DND-41 (cell line): Measurements from ENCODE around the gene CD200R1L.
A peak's percentile ranks its signal among the peaks of the same experiment; 100 is the strongest.

ENCODE experiments used
- ATAC-seq: fragments of 200-7000 bp; cut with Tn5 transposase; 3 replicates; pipeline ENCODE4 v1.9.1; 2021; ENCODE audit warnings: low read depth; ENCODE audit not compliant: insufficient read depth
- DNase-seq: peaks from one replicate; pipeline ENCODE4 v3.0.0-alpha.2; 2020
- H2AFZ ChIP-seq: 2 replicates; pipeline ENCODE4 v1.6.0; 2012; ENCODE audit warnings: low read depth, low read length
- H3K27ac ChIP-seq: 2 replicates; pipeline ENCODE4 v1.5.1; 2012; ENCODE audit warnings: low read length, inconsistent platforms
- H3K27me3 ChIP-seq: fragments of 200-600 bp; sonication (generic); 2 replicates; pipeline ENCODE4 v1.6.0; 2012; ENCODE audit warnings: low read length, mild to moderate bottlenecking, inconsistent platforms; ENCODE audit not compliant: insufficient read depth, poor library complexity
- H3K36me3 ChIP-seq: 2 replicates; pipeline ENCODE4 v1.5.1; 2012; ENCODE audit warnings: low read length, inconsistent platforms; ENCODE audit not compliant: insufficient read depth
- H3K4me1 ChIP-seq: 2 replicates; pipeline ENCODE4 v1.5.1; 2012; ENCODE audit warnings: mild to moderate bottlenecking, low read length; ENCODE audit not compliant: insufficient read depth
- H3K4me2 ChIP-seq: 2 replicates; pipeline ENCODE4 v1.6.0; 2012; ENCODE audit warnings: mild to moderate bottlenecking, moderate library complexity, low read length, inconsistent platforms; ENCODE audit not compliant: insufficient read depth
- H3K4me3 ChIP-seq, 2 experiments: fragments of 200-600 bp in 1 of 2; shearing (Covaris generic) in 1 of 2; 2 replicates each; pipeline ENCODE4 v1.5.1; 2012 to 2016; ENCODE audit warnings: inconsistent platforms in 2 of 2, low read length in 2 of 2, mild to moderate bottlenecking in 2 of 2, low read depth in 1 of 2, moderate library complexity in 1 of 2
- H3K79me2 ChIP-seq: 2 replicates; pipeline ENCODE4 v1.6.0; 2012; ENCODE audit warnings: low read length, inconsistent platforms; ENCODE audit not compliant: insufficient read depth
- H3K9ac ChIP-seq: 2 replicates; pipeline ENCODE4 v1.6.0; 2012; ENCODE audit warnings: low read depth, mild to moderate bottlenecking, inconsistent platforms, low read length, moderate library complexity
- H3K9me3 ChIP-seq: 2 replicates; pipeline ENCODE4 v1.5.1; 2012; ENCODE audit warnings: low read length, moderate library complexity, mild to moderate bottlenecking, inconsistent platforms; ENCODE audit not compliant: insufficient read depth, severe bottlenecking
- H4K20me1 ChIP-seq: 2 replicates; pipeline ENCODE4 v1.6.0; 2012; ENCODE audit warnings: low read length; ENCODE audit not compliant: insufficient read depth
- CTCF ChIP-seq: IDR thresholded peaks from 2 replicates; pipeline ENCODE4 v1.5.1; 2012; ENCODE audit warnings: borderline replicate concordance, low read length, moderate library complexity, mild to moderate bottlenecking; ENCODE audit not compliant: poor library complexity, severe bottlenecking; ENCODE audit errors: extremely low read depth
- EZH2 ChIP-seq: IDR thresholded peaks from 3 replicates; pipeline ENCODE4 v1.6.1; 2012; ENCODE audit warnings: borderline replicate concordance, low read depth, mild to moderate bottlenecking, moderate library complexity, low read length, inconsistent platforms; ENCODE audit not compliant: severe bottlenecking

The CD200R1L gene

GRCh38 chr3:112847692-112848091 is 1.0 kb upstream of the CD200R1L start:
- no peak overlapping the region for H3K9ac ChIP-seq
- no peaks in the 10 kb centered on the region for H3K9me3 ChIP-seq
- no peaks in the 10 kb centered on the region for H3K36me3 ChIP-seq
- H3K79me2 ChIP-seq: no peaks in the 10 kb centered on the region
- H3K4me2 ChIP-seq: no peak overlapping the region
- ATAC-seq: peak; percentile 87
- no peak overlapping the region for H2AFZ ChIP-seq
- DNase-seq: peak; percentile 52
- H3K27ac ChIP-seq: no peak overlapping the region
- H3K4me1 ChIP-seq: peaks cover 5% of the 10 kb centered on the region; the same call in 1 of the 2 replicates
- no peaks in the 10 kb centered on the region for H3K27me3 ChIP-seq
- TF ChIP-seq CTCF: no peak
- no peak for TF ChIP-seq EZH2
- no peaks in the 10 kb centered on the region for H4K20me1 ChIP-seq
- H3K4me3 ChIP-seq: no peak overlapping the region

GRCh38 chr3:112845772-112846171 is 892 bp downstream of the CD200R1L start:
- no peak overlapping the region for H2AFZ ChIP-seq
- no peak for ATAC-seq
- TF ChIP-seq CTCF (no peak), EZH2 (no peak)
- H3K4me3 ChIP-seq: no peak overlapping the region
- H4K20me1 ChIP-seq: no peaks in the 10 kb centered on the region
- no peaks in the 10 kb centered on the region for H3K27me3 ChIP-seq
- no peak for DNase-seq
- H3K4me1 ChIP-seq: peaks cover 5% of the 10 kb centered on the region; the same call in 1 of the 2 replicates
- H3K4me2 ChIP-seq: no peak overlapping the region
- no peaks in the 10 kb centered on the region for H3K36me3 ChIP-seq
- no peaks in the 10 kb centered on the region for H3K9me3 ChIP-seq
- H3K27ac ChIP-seq: no peak overlapping the region
- no peak overlapping the region for H3K9ac ChIP-seq
- H3K79me2 ChIP-seq: no peaks in the 10 kb centered on the region

- Histone ChIP-seq H3K79me2 (no peaks in the 10 kb centered on the region), H3K9ac (no peak overlapping the region), H3K9me3 (no peaks in the 10 kb centered on the region), H3K27me3 (no peaks in the 10 kb centered on the region), H4K20me1 (no peaks in the 10 kb centered on the region), H3K4me3 (no peak overlapping the region), H3K4me1 (no peaks in the 10 kb centered on the region), H3K36me3 (no peaks in the 10 kb centered on the region), H3K4me2 (no peak overlapping the region), H3K27ac (no peak overlapping the region), H2AFZ (no peak overlapping the region)
- DNase-seq: no peak
- TF ChIP-seq CTCF (no peak), EZH2 (no peak)
- ATAC-seq: no peak
Measured at GRCh38 chr3:112829046-112829445, 17.6 kb downstream of the CD200R1L start.
